Measurements from ENCODE around the gene ORC6.
"Not testable (repeated sequence)": the region's sequence is repeated elsewhere in the genome, so short reads cannot be mapped to it uniquely, and the experiment has no call there.

ORC6 gene

GRCh38 chr16:46689365-46690280, at the start of gene ORC6:
Gene ORC6 (plus strand): TSS chr16:46689659. CDS start chr16:46689706, 47 bp downstream.
- peak; percentile 95 for DNase-seq (ENCODE audit: low read depth)

DNA sequence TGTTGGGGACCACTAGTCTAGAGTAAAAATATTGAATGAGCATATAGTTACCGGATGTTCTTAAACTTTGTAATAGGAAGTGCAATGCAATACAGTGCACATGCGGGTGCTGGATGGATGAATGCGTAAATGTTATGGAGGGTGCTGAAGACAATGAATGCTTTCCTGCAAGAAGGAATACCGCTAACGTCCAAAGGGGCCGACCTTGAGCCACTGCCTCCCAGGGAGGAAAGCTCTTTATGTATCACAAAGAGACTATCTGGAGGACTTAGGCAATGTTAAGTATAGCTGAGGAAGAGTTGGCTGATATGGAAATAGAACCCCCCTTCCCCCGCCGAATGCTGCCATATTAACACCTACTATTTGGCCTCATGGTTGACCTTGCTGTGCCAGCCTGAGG, 40.8 kb upstream of the ORC6 start:
- DNase-seq (ENCODE audit: low read depth) = no peak

- DNase-seq (ENCODE audit: low read depth) = no peak
Measured at GRCh38 chr16:46649588-46650253, 39.7 kb upstream of the ORC6 start.

- no peak for DNase-seq (ENCODE audit: low read depth)
Measured at GRCh38 chr16:46650254-46650623, 39.2 kb upstream of the ORC6 start.

DNA sequence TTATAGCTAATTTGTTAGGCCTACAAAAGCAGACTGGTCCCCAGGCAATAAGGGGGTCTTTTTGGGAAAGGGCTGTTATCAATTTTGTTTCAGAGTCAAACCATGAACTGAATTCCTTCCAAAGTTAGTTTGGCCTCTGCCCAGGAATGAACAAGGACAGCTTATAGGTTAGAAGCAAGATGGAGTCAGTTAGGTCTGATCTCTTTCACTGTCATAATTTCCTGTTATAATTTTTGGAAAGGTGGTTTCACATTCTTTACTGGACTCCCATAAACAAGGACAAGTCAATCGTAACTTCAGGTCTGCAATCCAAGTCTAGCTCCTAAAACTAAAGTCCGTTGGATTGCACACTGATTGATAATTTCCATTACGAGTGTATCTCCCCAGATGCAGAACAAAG, 38.2 kb upstream of the ORC6 start:
- no peak for DNase-seq (ENCODE audit: low read depth)

DNA sequence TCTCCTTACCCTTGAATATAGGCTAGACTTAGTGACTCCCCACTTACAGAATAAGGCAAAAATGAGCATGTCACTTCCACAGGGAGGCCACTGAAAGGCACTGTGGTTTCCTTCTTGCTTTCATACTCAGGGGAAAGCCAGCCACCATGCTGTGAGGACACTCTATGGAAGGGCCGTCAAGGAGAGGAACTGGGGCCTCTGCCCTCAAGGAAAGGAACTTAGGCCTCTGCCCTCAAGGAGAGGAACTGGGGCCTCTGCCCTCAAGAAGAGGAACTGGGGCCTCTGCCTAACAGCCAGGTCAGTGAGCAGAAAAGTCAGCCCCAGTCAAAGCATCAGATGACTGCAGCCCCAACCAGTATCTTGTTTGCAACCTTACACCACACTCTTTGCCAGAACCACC, 30.5 kb upstream of the ORC6 start:
- peak; percentile 4 for DNase-seq (ENCODE audit: low read depth)

- DNase-seq (ENCODE audit: low read depth) = no peak
Measured at GRCh38 chr16:46662123-46662522, 27.3 kb upstream of the ORC6 start.

DNA sequence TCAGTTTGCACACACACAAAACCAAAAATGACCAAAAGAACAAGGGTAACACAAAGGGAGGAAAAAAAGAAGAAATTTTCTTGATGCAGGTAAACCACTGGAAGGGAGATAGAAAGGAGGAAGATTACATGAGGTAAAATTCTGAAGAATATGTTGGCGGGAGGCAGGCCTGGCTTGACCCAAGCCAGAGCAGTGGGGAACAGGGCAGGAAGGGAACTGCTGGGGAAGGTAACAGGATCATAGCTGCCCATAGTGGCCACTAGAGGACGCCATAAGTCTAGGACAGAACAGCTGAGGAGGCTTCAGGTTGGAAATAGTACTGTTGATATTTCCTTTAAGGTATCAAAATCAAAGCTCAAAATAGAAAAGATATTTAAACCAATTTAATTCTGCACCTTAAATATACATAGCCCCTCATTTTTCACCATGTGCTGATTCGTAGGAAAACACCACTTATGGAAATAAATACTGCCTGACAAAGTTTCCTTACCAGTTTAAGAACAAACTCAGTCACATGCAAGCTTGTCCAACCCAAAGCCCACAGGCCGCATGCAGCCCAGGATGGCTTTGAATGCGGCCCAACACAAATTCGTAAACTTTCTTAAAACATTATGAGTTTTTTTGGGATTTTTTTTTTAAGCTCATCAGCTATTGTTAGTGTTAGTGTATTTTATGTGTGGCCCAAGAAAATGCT, 16.0 kb upstream of the ORC6 start:
- peak; percentile 22 for DNase-seq (ENCODE audit: low read depth)

GRCh38 chr16:46677943-46678342, 11.5 kb upstream of the ORC6 start:
- DNase-seq (ENCODE audit: low read depth) = not testable (repeated sequence)

DNA sequence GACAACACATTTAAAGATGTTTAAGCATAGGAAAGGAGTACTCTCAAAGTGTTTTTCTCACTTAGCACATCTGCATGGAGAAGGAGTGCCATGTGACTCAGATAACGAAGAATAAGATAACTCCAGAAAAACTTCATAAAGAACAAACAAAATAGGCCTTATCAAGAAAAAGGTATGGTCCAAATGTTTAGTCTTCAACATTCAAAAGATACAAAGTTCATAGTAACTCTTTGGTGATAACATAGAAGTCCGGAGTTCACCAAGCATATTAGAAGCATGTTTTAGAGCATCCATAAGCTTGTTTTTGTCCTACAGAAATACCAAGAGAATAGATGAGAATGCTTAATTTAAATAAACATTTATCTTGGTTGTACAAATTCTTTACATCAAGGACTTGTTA, 7.6 kb upstream of the ORC6 start:
- DNase-seq (ENCODE audit: low read depth) = not testable (repeated sequence)

DNA sequence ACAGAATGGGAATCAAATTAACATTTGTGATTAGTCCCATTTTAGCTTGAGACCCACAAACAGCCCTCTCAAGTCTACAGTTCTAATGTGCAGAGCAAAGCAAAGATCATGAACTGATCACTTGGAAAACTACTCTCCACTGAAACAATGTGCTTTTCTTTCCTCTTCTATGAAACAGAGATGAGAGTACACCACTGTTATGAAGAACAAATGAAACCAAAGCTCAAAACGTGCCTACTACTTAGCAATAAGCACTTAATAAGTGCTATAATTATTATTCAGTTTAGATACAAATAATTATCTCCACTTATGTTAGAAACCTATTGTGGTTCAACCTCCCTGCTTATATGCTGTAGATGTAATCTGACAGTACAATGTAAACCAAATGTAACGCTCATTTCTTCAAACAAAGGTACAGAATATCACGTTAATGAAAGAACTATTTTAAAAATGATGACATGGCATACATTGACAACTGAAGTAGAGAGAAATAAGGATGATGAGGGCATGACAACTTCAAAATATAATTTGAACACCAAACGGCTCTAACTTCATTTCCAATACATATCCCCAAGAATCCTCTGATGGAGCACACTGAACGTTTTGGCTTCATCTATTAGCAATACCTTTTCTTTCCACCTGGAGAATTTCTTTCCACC, 2.5 kb upstream of the ORC6 start:
- no peak for DNase-seq (ENCODE audit: low read depth)

GRCh38 chr16:46687486-46687885, 2.0 kb upstream of the ORC6 start:
- no peak for DNase-seq (ENCODE audit: low read depth)

DNA sequence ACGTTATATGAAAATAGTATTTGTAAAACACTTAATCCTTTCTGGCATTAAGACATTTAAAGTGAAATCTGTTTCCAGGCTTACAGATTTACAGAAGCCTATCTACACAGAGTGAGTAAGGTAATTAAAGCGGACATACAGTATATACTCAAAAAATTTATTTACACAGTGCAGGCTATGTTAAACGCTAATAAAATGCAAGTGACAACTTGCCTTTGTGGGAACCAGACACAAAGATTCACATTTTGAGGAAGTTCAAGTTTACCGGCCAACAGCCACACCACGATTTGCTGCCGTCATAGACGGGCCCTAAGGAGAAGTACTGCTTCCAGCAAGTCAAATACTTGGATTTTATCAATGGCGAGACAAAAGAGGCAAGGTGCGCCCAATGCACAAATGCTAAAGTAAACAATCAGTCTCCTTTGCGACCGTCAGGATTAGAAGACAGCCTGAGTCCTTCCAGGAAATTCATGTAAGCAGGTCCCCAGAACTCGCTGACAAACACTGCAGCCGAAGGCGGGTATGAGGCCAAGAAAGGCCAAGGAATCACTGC, 1.3 kb upstream of the ORC6 start:
- no peak for DNase-seq (ENCODE audit: low read depth)

GRCh38 chr16:46688654-46689364, 650 bp upstream of the ORC6 start, which contains the start of gene VPS35:
Gene VPS35 (minus strand): TSS chr16:46689178. CDS start chr16:46689133, 45 bp downstream.
- peak; percentile 99 for DNase-seq (ENCODE audit: low read depth)

- no peak for DNase-seq (ENCODE audit: low read depth)
Measured at GRCh38 chr16:46690281-46691178, 1.1 kb downstream of the ORC6 start.

GRCh38 chr16:46691726-46692125, 2.3 kb downstream of the ORC6 start:
- no peak for DNase-seq (ENCODE audit: low read depth)

- no peak for DNase-seq (ENCODE audit: low read depth)
Measured at GRCh38 chr16:46693598-46693997, 4.1 kb downstream of the ORC6 start.

DNA sequence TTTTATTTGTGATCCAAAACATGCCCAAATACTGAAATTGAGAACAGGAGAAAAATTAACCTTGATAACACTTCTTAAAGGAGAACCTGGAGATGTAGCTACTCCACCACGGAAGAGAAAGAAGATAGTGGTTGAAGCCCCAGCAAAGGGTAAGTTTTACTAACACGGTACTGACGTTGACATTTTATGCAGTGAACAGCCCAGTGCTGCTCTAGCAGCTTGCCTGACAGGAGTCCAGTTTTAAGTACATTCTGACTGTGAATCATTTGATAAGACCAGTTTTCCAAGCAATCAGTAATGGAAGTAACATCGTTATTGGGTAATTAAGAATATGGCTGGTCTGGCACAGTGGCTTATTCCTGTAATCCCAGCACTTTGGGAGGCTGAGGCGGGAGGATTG, 6.5 kb downstream of the ORC6 start:
- no peak for DNase-seq (ENCODE audit: low read depth)

GRCh38 chr16:46696957-46697356, 7.5 kb downstream of the ORC6 start:
- no peak for DNase-seq (ENCODE audit: low read depth)

DNA sequence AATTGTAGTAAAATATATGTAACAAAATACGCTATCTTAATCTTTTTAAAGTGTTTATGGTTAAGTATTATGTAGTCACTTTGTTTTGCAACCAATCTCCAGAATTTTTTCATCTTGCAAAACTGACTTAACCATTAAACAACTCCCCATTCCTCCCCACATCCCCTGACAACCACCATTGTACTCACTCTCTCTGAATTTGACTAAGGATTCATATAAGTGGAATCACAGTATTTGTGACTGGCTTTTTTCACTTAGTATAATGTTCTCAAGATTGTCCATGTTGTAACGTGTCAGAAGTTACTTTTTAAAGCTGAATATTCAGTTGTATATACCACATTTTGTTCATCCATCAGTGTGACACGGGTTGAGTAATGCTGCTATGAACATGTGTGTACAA, 10.6 kb downstream of the ORC6 start:
- no peak for DNase-seq (ENCODE audit: low read depth)

Measured in activated T-cell treated with anti-CD3 and anti-CD28 coated beads for 48 hours (primary cell).